HG02678 (cell line): Measurements from ENCODE around the gene TBCE.
"Not testable (repeated sequence)": the region's sequence is repeated elsewhere in the genome, so short reads cannot be mapped to it uniquely, and the experiment has no call there.

Experiments
- ATAC-seq: cut with Tn5 transposase; IDR thresholded peaks from one replicate; pipeline ENCODE4 v1.9.1; 2021; ENCODE audit warnings: mild to moderate bottlenecking, moderate library complexity; ENCODE audit not compliant: unreplicated experiment

TBCE gene

GRCh38 chr1:235351898-235352297 lies 15.3 kb upstream of the TBCE start:
- no peak for ATAC-seq

- no peak for ATAC-seq
Observed at GRCh38 chr1:235357485-235358373, 9.5 kb upstream of the TBCE start.

- no peak for ATAC-seq
Observed at GRCh38 chr1:235358899-235359298, 8.3 kb upstream of the TBCE start.

DNA sequence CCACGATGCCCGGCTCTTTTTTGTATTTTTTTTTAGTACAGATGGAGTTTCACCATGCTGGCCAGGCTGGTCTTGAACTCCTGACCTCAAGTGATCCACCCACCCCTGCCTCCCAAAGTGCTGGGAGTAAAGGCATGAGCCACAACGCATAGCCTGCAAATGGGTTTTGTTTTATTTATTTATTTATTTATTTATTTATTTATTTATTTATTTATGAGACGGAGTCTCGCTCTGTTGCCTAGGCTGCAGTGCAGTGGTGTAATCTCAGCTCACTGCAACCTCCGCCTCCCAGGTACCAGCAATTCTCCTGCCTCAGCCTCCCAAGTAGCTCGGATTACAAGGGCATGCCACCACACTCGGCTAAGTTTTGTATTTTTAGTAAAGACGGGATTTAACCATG lies 3.0 kb upstream of the TBCE start:
- ATAC-seq, result not testable (repeated sequence)

DNA sequence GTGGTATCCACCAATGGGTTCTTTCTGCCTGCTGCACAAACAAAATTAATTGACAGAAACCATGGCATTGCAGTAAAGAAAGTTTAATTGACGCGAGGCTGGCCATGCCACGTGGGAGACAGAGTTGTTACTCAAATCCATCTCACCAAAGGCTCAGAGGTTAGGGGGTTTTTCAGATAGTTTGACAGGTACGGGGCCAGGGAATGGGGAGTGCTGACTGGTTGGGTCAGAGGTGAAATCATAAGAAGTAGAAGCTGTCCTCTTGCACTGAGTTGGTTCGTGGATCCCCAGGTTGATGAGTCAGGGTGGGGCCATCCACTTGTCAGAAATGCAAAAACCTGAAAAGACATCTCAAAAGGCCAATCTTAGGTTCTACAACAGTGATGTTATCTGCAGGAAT lies 941 bp upstream of the TBCE start:
- ATAC-seq, result no peak

- ATAC-seq, result no peak
Observed at GRCh38 chr1:235368428-235368827, 1.2 kb downstream of the TBCE start.

- ATAC-seq, result no peak
Observed at GRCh38 chr1:235369802-235370201, 2.6 kb downstream of the TBCE start.

- ATAC-seq, result no peak
Observed at GRCh38 chr1:235375919-235376605, 8.8 kb downstream of the TBCE start.

DNA sequence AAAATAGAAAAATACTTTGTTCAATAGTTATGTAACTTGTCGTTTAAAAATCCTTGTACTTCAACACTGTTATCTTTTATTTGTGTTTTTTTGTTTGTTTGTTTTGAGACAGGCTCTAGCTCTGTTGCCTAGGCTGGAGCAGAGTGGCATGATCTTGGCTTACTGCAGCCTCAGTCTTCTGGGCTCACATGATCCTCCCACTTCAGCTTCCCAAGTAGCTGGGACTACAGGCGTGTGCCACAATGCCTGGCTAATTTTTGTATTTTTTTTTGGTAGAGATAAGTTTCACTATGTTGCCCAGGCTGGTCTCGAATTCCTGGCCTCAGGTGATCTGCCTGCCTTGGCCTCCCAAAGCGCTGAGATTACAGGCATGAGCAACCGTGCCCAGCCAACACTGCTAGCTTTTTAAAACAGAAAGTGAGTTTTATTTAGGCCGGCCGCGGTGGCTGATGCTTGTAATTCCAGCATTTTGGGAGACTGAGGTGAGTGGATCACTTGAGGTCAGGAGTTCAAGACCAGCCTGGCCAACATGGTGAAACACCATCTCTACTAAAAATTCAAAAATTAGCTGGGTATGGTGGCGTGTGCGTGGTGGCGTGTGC lies 11.0 kb downstream of the TBCE start:
- ATAC-seq, result not testable (repeated sequence)

GRCh38 chr1:235381955-235382739 lies 14.9 kb downstream of the TBCE start:
- not testable (repeated sequence) for ATAC-seq

DNA sequence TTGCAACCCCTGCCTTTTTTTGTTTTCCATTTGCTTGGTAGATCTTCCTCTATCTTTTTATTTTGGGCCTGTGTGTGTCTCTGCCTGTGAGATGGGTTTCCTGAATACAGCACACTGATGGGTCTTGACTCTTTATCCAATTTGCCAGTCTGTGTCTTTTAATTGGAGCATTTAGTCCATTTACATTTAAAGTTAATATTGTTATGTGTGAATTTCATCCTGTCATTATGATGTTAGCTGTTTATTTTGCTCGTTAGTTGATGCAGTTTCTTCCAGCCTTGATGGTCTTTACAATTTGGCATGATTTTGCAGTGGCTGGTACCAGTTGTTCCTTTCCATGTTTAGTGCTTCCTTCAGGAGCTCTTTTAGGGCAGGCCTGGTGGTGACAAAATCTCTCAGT lies 18.4 kb downstream of the TBCE start:
- not testable (repeated sequence) for ATAC-seq

DNA sequence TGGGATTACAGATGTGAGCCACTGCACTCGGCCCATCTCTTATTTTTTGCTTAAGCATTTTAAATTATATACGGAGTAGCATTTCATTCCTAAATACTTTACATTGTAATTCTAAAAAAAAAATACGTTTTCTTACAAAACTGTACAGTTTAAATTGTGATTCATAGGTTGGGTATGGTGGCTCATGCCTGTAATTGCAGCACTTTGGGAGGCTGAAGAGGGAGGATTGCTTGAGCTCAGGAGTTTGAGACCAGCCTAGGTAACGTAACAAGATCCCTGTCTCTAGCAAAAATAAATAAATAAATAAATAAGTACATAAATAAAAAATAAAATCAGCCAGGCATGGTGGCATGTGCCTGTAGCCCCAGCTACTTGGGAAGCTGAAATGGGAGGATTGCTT lies 24.6 kb downstream of the TBCE start:
- ATAC-seq, result no peak

DNA sequence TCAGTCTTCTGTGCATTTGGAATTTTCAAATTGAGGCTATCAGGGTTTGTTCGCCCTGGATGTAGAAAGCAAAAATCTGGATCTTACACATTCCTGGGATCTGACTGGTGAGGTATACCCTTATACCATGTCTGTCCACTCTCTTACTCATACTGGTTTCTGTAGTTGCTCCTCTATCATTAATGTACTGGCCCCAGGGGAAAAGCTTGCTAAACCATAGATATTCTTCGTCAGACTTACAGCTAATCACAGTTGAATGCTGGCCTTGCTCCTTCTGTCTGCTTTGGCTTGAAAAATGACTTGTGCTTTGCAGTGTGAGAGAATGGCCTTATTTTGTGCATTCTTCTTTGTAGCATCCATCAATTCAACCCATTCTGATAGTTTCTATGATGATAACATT lies 30.5 kb downstream of the TBCE start:
- ATAC-seq, result no peak

- ATAC-seq, result no peak
Observed at GRCh38 chr1:235399661-235400060, 32.4 kb downstream of the TBCE start.

DNA sequence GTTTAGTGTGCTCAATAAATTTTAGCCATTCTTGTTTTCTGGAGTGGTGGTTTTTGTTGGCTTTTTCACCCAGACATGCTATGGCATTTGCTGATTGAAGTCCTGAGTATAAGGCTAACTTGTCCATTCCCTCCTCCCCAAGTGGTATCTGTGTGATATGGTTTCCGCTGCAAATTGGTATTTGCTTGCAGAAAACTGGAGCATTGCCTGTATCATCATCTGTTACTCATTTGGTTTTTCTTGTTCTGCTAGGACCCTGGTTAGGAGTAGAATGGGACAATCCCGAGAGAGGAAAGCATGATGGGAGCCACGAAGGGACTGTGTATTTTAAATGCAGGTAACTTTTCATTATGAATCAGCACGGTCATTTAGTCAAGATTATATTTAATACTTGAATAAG lies 34.0 kb downstream of the TBCE start:
- ATAC-seq, result no peak

DNA sequence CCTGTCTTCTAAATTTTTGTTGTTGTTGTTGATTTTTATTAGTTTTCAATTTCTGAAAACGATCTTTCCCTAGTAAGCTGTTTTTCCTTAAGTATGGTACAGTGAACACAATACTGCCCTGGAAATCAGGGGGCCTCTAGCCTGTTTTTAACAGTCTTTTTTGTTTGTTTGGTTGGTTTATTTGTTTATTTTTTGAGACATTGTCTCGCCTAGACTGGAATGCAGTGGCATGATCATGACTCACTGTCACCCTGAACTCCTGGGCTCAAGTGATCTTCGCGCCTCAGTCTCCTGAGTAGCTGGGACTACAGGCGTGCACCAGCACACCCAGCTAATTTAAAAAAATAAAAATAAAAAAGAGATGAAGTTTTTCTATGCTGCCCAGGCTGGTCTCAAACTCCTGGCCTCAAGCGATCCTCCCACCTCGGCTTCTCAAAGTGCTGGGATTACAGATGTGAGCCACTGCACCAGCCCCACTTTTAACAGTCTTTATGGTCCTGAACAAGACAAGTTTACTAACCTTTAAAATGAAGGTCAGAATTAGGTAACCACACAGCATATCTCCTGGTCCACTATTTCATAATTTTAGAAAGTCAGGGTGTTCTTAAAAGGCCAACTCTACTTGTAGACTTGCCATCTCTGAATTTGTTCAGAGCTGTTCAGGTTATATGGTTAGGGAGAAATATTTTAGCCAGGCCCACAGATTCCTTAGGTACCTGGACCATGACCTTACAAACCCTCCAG lies 35.4 kb downstream of the TBCE start:
- ATAC-seq, result no peak

DNA sequence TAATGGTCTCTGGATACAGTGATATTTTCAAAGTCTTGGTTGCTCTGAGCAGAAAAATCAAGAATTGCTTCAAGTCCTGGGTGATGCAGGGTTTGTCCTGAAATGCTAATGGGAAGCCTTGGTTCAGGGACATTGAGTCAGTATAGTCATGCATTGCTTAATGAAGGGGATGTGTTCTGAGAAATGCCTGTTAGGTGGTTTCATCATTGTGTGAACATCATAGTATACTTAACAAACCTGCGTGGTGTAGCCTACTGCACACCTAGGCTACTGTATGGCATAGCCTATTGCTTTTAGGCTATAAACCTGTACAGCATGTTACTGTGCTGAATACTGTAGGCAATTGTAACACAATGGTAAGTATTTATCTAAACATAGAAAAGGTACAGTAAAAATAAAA lies 36.4 kb downstream of the TBCE start:
- ATAC-seq, result no peak

DNA sequence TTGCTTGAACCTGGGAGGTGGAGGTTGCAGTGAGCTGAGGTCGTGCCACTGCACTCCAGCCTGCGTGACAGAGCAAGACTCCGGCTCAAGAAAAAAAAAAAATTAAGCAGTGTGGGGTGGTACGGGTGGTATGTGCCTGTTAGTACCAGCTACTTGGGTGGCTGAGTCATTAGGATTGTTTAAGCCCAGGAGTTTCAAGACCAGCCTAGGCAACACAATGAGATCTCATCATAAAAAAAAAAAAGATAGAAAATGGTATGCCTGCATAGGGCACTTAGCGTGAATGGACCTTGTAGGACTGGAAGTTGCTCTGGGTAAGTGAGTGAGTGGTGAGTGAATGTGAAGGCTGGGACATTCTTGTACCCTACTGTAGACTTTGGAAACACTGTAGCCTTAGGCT lies 37.0 kb downstream of the TBCE start:
- no peak for ATAC-seq

DNA sequence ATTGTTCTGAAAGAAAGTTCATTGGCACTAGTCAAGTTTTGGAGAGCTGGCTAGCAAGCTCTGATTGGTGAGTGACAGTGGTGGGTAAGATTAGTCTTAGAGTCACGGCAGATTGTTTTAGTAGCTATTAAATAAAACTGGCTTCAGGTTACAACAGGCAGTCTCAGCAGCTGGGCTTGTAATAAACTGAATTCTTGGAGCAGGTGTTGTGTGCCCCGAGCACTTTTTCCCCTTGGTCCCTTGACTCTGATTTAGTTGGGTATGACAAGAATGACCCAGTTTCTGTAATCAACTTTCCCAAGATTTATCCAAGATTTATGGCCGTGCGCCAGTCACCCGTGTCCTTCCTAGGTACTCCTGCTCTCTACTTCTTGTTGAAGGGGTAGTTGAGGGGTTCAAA lies 40.2 kb downstream of the TBCE start:
- ATAC-seq, result no peak

GRCh38 chr1:235408503-235408960 lies 41.3 kb downstream of the TBCE start:
- no peak for ATAC-seq
